Astrocyte (in vitro differentiated cells and primary cell): ENCODE data around the gene ARG2. TPM values are rescaled to one million over a fixed set of nuclear protein-coding genes. Genes with fewer than 3 reads are reported as not detected.

Experiments
- DNase-seq: peaks from one replicate; pipeline ENCODE4 v3.0.0-alpha.2; 2010; ENCODE audit warnings: low read depth
- FAIRE-seq: peaks from 2 replicates; lab custom pipeline; 2011; peaks lifted over from hg19 to GRCh38; lab: Jason Lieb, UNC
- H2AFZ ChIP-seq: 2 replicates; pipeline ENCODE4 v1.6.0; 2012; ENCODE audit warnings: low read depth, low read length, inconsistent platforms
- H3K27ac ChIP-seq: 2 replicates; pipeline ENCODE4 v1.5.1; 2011; ENCODE audit warnings: low read depth, low read length, inconsistent platforms
- H3K27me3 ChIP-seq: 2 replicates; pipeline ENCODE4 v1.6.0; 2011; ENCODE audit warnings: low read length, inconsistent platforms; ENCODE audit not compliant: insufficient read depth
- H3K36me3 ChIP-seq: 2 replicates; pipeline ENCODE4 v1.5.1; 2011; ENCODE audit warnings: low read length, inconsistent platforms; ENCODE audit not compliant: insufficient read depth
- H3K4me1 ChIP-seq: 2 replicates; pipeline ENCODE4 v1.5.1; 2011; ENCODE audit warnings: low read length, inconsistent platforms; ENCODE audit not compliant: insufficient read depth
- H3K4me2 ChIP-seq: 2 replicates; pipeline ENCODE4 v1.6.0; 2012; ENCODE audit warnings: low read length, inconsistent platforms
- H3K4me3 ChIP-seq: 2 replicates; pipeline ENCODE4 v1.5.1; 2011; ENCODE audit warnings: low read depth, mild to moderate bottlenecking, low read length, inconsistent platforms; ENCODE audit not compliant: insufficient read depth
- H3K79me2 ChIP-seq: 2 replicates; pipeline ENCODE4 v1.6.0; 2012; ENCODE audit warnings: mild to moderate bottlenecking, low read length, inconsistent platforms; ENCODE audit not compliant: insufficient read depth
- H3K9ac ChIP-seq: 2 replicates; pipeline ENCODE4 v1.6.0; 2012; ENCODE audit warnings: mild to moderate bottlenecking, low read length, inconsistent platforms
- H3K9me3 ChIP-seq: 2 replicates; pipeline ENCODE4 v1.5.1; 2012; ENCODE audit warnings: low read depth, mild to moderate bottlenecking, low read length, inconsistent platforms; ENCODE audit not compliant: insufficient read depth
- H4K20me1 ChIP-seq: 2 replicates; pipeline ENCODE4 v1.6.0; 2012; ENCODE audit warnings: low read length, inconsistent platforms; ENCODE audit not compliant: insufficient read depth
- H3K27ac Mint-ChIP-seq: one replicate; pipeline ENCODE4 v1.8.0; 2021; ENCODE audit warnings: mild to moderate bottlenecking, mixed read lengths; ENCODE audit not compliant: unreplicated experiment
- H3K27me3 Mint-ChIP-seq: one replicate; pipeline ENCODE4 v1.8.0; 2021; ENCODE audit warnings: low read depth, mixed read lengths; ENCODE audit not compliant: unreplicated experiment
- H3K36me3 Mint-ChIP-seq: one replicate; pipeline ENCODE4 v1.8.0; 2021; ENCODE audit warnings: low read depth, mixed read lengths; ENCODE audit not compliant: unreplicated experiment
- H3K4me1 Mint-ChIP-seq: one replicate; pipeline ENCODE4 v1.8.0; 2021; ENCODE audit warnings: low read depth, mixed read lengths; ENCODE audit not compliant: unreplicated experiment
- H3K4me3 Mint-ChIP-seq: one replicate; pipeline ENCODE4 v1.8.0; 2021; ENCODE audit warnings: mild to moderate bottlenecking, moderate library complexity, mixed read lengths; ENCODE audit not compliant: unreplicated experiment
- H3K9me3 Mint-ChIP-seq: one replicate; pipeline ENCODE4 v1.8.0; 2021; ENCODE audit warnings: mild to moderate bottlenecking, mixed read lengths; ENCODE audit not compliant: unreplicated experiment
- CTCF ChIP-seq: IDR thresholded peaks from 2 replicates; pipeline ENCODE4 v1.5.1; 2011; ENCODE audit warnings: low read depth, mild to moderate bottlenecking, inconsistent platforms, low read length, moderate library complexity; ENCODE audit not compliant: insufficient read depth
- EZH2 ChIP-seq: IDR thresholded peaks from 2 replicates; pipeline ENCODE4 v1.6.1; 2012; ENCODE audit warnings: mild to moderate bottlenecking, low read length, inconsistent platforms; ENCODE audit not compliant: insufficient read depth
- total RNA-seq: library from RNA; stranded (reverse); gene quantifications from 2 replicates; pipeline ENCODE4 v1.2.1, GENCODE V29; 2021

Gene ARG2
- total RNA-seq, 1 donor from 2014 or later, result 11.6 TPM

GRCh38 chr14:67673451-67673850 is 53.7 kb downstream of the ARG2 start:
- Histone ChIP-seq H3K27ac (peak overlapping the region; percentile 99), H3K9ac (peak overlapping the region; percentile 97), H4K20me1 (peaks cover 62% of the 10 kb centered on the region), H3K4me3 (peak overlapping the region; percentile 93), H3K4me1 (peaks cover 17% of the 10 kb centered on the region), H3K36me3 (peaks cover 12% of the 10 kb centered on the region), H3K27me3 (no peaks in the 10 kb centered on the region), H3K4me2 (peak overlapping the region; percentile 95), H3K9me3 (no peaks in the 10 kb centered on the region), H3K79me2 (peaks cover 70% of the 10 kb centered on the region), H2AFZ (no peak overlapping the region)
- Mint-ChIP-seq H3K9me3 (no peaks in the 10 kb centered on the region), H3K4me1 (peaks cover 13% of the 10 kb centered on the region), H3K4me3 (peak overlapping the region; percentile 91), H3K27ac (peak overlapping the region; percentile 67), H3K27me3 (no peaks in the 10 kb centered on the region), H3K36me3 (peaks cover 1% of the 10 kb centered on the region)
- DNase-seq, result no peak
- TF ChIP-seq CTCF, result no peak
- TF ChIP-seq EZH2, result no peak
- no peak for FAIRE-seq

DNA sequence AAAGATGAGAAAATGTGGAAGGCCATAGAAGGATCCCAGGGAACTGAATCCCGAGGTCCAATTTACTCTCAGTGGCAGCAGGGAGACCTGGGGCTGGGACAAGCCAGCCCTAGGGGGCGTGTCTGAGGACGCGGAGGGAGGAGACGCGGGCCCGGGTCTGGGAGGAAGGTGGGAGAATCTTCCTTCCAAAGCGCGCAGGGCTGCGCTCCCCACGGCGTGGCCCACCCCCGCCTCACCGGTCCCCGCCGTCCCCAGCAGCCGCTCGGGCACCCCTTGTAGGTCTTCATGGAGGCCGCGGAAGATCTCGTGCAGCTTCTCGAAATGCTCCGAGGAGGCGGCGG is 54.4 kb downstream of the ARG2 start:
- peak overlapping the region; percentile 91 for H3K4me3 Mint-ChIP-seq
- H3K36me3 ChIP-seq, result peaks cover 12% of the 10 kb centered on the region
- peak overlapping the region; percentile 97 for H3K9ac ChIP-seq
- H3K9me3 ChIP-seq, result no peaks in the 10 kb centered on the region
- peak overlapping the region; percentile 99 for H3K27ac ChIP-seq
- H3K9me3 Mint-ChIP-seq, result no peaks in the 10 kb centered on the region
- H3K4me2 ChIP-seq, result peak overlapping the region; percentile 95
- H3K4me1 ChIP-seq, result peaks cover 17% of the 10 kb centered on the region
- H3K27ac Mint-ChIP-seq, result peak overlapping the region; percentile 67
- peak overlapping the region; percentile 93 for H3K4me3 ChIP-seq
- no peak for TF ChIP-seq CTCF
- no peak for TF ChIP-seq EZH2
- peaks cover 60% of the 10 kb centered on the region for H4K20me1 ChIP-seq
- no peaks in the 10 kb centered on the region for H3K27me3 ChIP-seq
- peaks cover 1% of the 10 kb centered on the region for H3K36me3 Mint-ChIP-seq
- peak overlapping the region; percentile 94 for H2AFZ ChIP-seq
- DNase-seq, result peak; percentile 32
- peaks cover 13% of the 10 kb centered on the region for H3K4me1 Mint-ChIP-seq
- no peaks in the 10 kb centered on the region for H3K27me3 Mint-ChIP-seq
- no peak for FAIRE-seq
- peaks cover 70% of the 10 kb centered on the region for H3K79me2 ChIP-seq

DNA sequence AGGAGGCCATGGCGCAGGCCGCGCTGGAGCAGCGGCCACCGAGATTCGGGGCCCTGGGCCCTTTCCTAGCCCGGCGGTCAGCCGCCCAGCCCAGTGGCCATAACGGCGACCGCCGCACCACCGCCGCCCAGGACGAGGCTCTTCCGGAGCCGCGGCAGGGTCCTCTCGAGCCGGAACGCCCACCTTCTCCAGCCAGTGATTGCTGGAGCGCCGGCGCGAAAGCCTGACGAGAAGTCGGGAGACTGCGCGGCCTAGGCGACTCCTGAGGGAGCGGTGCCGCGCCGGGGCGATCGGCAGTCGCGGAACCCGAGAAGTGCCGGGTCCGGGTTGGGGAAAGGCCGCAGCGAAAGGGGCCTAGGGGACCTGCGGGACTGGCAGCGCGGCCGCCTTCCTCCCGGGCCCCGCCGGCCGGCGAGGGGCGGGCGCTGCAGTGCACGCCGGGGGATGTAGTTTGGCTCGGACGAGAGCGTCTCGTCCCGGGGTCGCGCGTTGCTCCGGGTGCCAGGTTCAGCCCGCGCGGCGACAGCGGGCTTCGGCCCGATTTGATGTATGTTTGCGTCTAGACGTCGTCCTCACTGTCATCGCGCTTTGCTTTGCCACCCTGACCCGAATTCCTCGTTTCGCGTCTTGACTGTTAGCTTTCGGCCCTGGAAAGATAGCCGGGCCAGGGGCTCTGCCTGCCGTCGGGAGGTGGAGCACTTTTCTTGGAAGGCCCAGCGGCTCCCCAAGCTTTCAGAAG is 54.9 kb downstream of the ARG2 start, which contains the start of gene VTI1B:
VTI1B (minus strand) TSS at position 153 of the 739 bp plus-strand sequence; CDS start at position 10, 143 bp downstream.
- peak within 1 kb of the TSS; percentile 93 for H3K4me3 ChIP-seq
- DNase-seq (peak; percentile 52), FAIRE-seq (no peak)
- Mint-ChIP-seq H3K4me3 (peak within 1 kb of the TSS; percentile 91), H3K36me3 (peaks cover 1% of the 10 kb centered on the region), H3K27me3 (no peaks in the 10 kb centered on the region), H3K27ac (peak within 1 kb of the TSS; percentile 92), H3K4me1 (peaks cover 15% of the 10 kb centered on the region), H3K9me3 (no peaks in the 10 kb centered on the region)
- TF ChIP-seq EZH2, result no peak
- no peak for TF ChIP-seq CTCF
- peaks cover 57% of the 10 kb centered on the region for H4K20me1 ChIP-seq
- peaks cover 65% of the 10 kb centered on the region for H3K79me2 ChIP-seq
- no peaks in the 10 kb centered on the region for H3K9me3 ChIP-seq
- peaks cover 12% of the 10 kb centered on the region for H3K36me3 ChIP-seq
- H3K9ac ChIP-seq, result peak within 1 kb of the TSS; percentile 97
- peak within 1 kb of the TSS; percentile 99 for H3K27ac ChIP-seq
- peak within 1 kb of the TSS; percentile 94 for H2AFZ ChIP-seq
- H3K27me3 ChIP-seq, result no peaks in the 10 kb centered on the region
- H3K4me2 ChIP-seq, result peak within 1 kb of the TSS; percentile 95
- H3K4me1 ChIP-seq, result peaks cover 17% of the 10 kb centered on the region
